ENCODE results near the gene PPP2R3C. TPM values are rescaled to one million over a fixed set of nuclear protein-coding genes. Genes with fewer than 3 reads are reported as not detected.
A peak's percentile ranks its signal among the peaks of the same experiment; 100 is the strongest.

Gene PPP2R3C
- total and polyA plus RNA-seq, 2 of the 13 experiments (the other 11 are each of a cell fraction or from before 2014, with no cell fraction given), result 63.4 to 102 TPM

GRCh38 chr14:35046048-35046750 lies 75.6 kb downstream of the PPP2R3C start, which contains the start of gene FAM177A1 (continued):
- peak; percentile 75 for TF ChIP-seq HOMEZ (CRISPR knock-in tag; IDR thresholded peaks at IDR 0.05; ENCODE audit: low read depth)
- TF ChIP-seq ZNF33B (CRISPR knock-in tag; IDR thresholded peaks at IDR 0.05), result peak; percentile 96
- peak; percentile 86 for TF ChIP-seq AGO2 (optimal IDR thresholded peaks at IDR 0.05; ENCODE audit: low read depth, low read length)
- peak; percentile 58; the same call in 1 of the 2 replicates for TF ChIP-seq HHEX (CRISPR knock-in tag; IDR thresholded peaks at IDR 0.05)
- TF ChIP-seq ZNF253 (CRISPR knock-in tag; IDR thresholded peaks at IDR 0.05; ENCODE audit: borderline replicate concordance), result peak; percentile 97
- TF ChIP-seq CHCHD3 (CRISPR knock-in tag; IDR thresholded peaks at IDR 0.05), result peak; percentile 80
- 0 out of 2 replicates have a peak, but pooled peaks have one; percentile 91 for TF ChIP-seq ZNF615 (CRISPR knock-in tag; IDR thresholded peaks at IDR 0.05; ENCODE audit: borderline replicate concordance)
- TF ChIP-seq TFDP1 (CRISPR knock-in tag; IDR thresholded peaks at IDR 0.05; ENCODE audit: borderline replicate concordance), result peak; percentile 83
- peak in 1 of 2 experiments; percentile 83; a peak in 2 of 4 replicates for TF ChIP-seq ATF4 (CRISPR knock-in tag; IDR thresholded peaks at IDR 0.05)
- peak; percentile 98; the same call in 1 of the 2 replicates for TF ChIP-seq ZNF441 (CRISPR knock-in tag; IDR thresholded peaks at IDR 0.05; ENCODE audit: borderline replicate concordance)
- TF ChIP-seq SP2 (CRISPR knock-in tag; IDR thresholded peaks at IDR 0.05), result peak; percentile 81
- no peak; the same call in none of the 2 replicates for TF ChIP-seq ZBTB44 (CRISPR knock-in tag; IDR thresholded peaks at IDR 0.05)
- peak; percentile 50; the same call in 1 of the 2 replicates for TF ChIP-seq FOSL2 (CRISPR knock-in tag; IDR thresholded peaks at IDR 0.05)
- TF ChIP-seq HDAC1 (CRISPR knock-in tag; IDR thresholded peaks at IDR 0.05), result peak; percentile 98
- TF ChIP-seq TAF1 (CRISPR knock-in tag; IDR thresholded peaks at IDR 0.05), result peak; percentile 99
- TF ChIP-seq ADNP (CRISPR knock-in tag; IDR thresholded peaks at IDR 0.05), result no peak
- peak; percentile 97 for TF ChIP-seq ZNF710 (CRISPR knock-in tag; IDR thresholded peaks at IDR 0.05; ENCODE audit: borderline replicate concordance)
- no peak for TF ChIP-seq SP1 (IDR thresholded peaks at IDR 0.05)
- TF ChIP-seq SP1 (CRISPR knock-in tag; IDR thresholded peaks at IDR 0.05), result peak; percentile 87
- TF ChIP-seq ZNF124 (CRISPR knock-in tag; IDR thresholded peaks at IDR 0.05), result peak; percentile 77; the same call in 1 of the 2 replicates
- TF ChIP-seq ZNF282 (IDR thresholded peaks at IDR 0.05; ENCODE audit: partially characterized antibody), result no peak
- peak; percentile 93; the same call in 1 of the 2 replicates for TF ChIP-seq ARID2 (CRISPR knock-in tag; IDR thresholded peaks at IDR 0.05; ENCODE audit: borderline replicate concordance)
- peak; percentile 94 for TF ChIP-seq NAIF1 (CRISPR knock-in tag; IDR thresholded peaks at IDR 0.05; ENCODE audit: borderline replicate concordance)
- peak; percentile 82 for TF ChIP-seq ZNF264 (CRISPR knock-in tag; IDR thresholded peaks at IDR 0.05)
